ENCODE measurements around the gene C2CD4D. TPM values are rescaled to one million over a fixed set of nuclear protein-coding genes. Genes with fewer than 3 reads are reported as not detected.

The C2CD4D gene
- total RNA-seq, 1 donor from 2014 or later = not detected

- Histone ChIP-seq H3K4me3 (no peak overlapping the region), H3K27me3 (peaks cover 15% of the 10 kb centered on the region), H3K36me3 (no peaks in the 10 kb centered on the region), H3K4me1 (peaks cover 8 to 10% of the 10 kb centered on the region in 2 donors), H3K27ac (no peak overlapping the region), H3K9me3 (no peaks in the 10 kb centered on the region)
- intact Hi-C loops (cut with DNase I) = no loop called here
- no peak for TF ChIP-seq CTCF (IDR thresholded peaks at IDR 0.05)
- no peak for DNase-seq (ENCODE audit: low spot score in 2 of 2)
Observed at GRCh38 chr1:151835596-151835995, 4.0 kb downstream of the C2CD4D start.

- Histone ChIP-seq H3K9me3 (no peaks in the 10 kb centered on the region), H3K36me3 (no peaks in the 10 kb centered on the region), H3K4me1 (peaks cover 4 to 10% of the 10 kb centered on the region in 2 donors), H3K27ac (no peak overlapping the region), H3K27me3 (peaks cover 11% of the 10 kb centered on the region), H3K4me3 (no peak overlapping the region)
- intact Hi-C loops (cut with DNase I) = no loop called here
- DNase-seq (ENCODE audit: low spot score in 2 of 2) = no peak
- no peak for TF ChIP-seq CTCF (IDR thresholded peaks at IDR 0.05)
Observed at GRCh38 chr1:151834239-151834638, 5.4 kb downstream of the C2CD4D start.

GRCh38 chr1:151833172-151833900, 6.3 kb downstream of the C2CD4D start:
- intact Hi-C loops (cut with DNase I) = no loop called here
- Histone ChIP-seq H3K27me3 (peaks cover 2% of the 10 kb centered on the region), H3K4me3 (no peak overlapping the region)

GRCh38 chr1:151832318-151832980, 7.2 kb downstream of the C2CD4D start:
- no peak for DNase-seq (ENCODE audit: low spot score in 2 of 2)
- Histone ChIP-seq H3K4me1 (no peaks in the 10 kb centered on the region), H3K27me3 (no peaks in the 10 kb centered on the region), H3K4me3 (no peak overlapping the region), H3K27ac (no peak overlapping the region), H3K36me3 (no peaks in the 10 kb centered on the region), H3K9me3 (no peaks in the 10 kb centered on the region)
- no peak for TF ChIP-seq CTCF (IDR thresholded peaks at IDR 0.05)
- intact Hi-C loops (cut with DNase I) = no loop called here

More at GRCh38 chr1:151833172-151833900, 6.3 kb downstream of the C2CD4D start:
- Histone ChIP-seq H3K9me3 (no peaks in the 10 kb centered on the region), H3K27ac (no peak overlapping the region), H3K4me1 (peaks cover 0 to 4% of the 10 kb centered on the region in 2 donors), H3K36me3 (no peaks in the 10 kb centered on the region)
- no peak for TF ChIP-seq CTCF (IDR thresholded peaks at IDR 0.05)
- no peak for DNase-seq (ENCODE audit: low spot score in 2 of 2)

- Histone ChIP-seq H3K9me3 (no peaks in the 10 kb centered on the region), H3K4me1 (no peaks in the 10 kb centered on the region), H3K36me3 (no peaks in the 10 kb centered on the region), H3K27me3 (no peaks in the 10 kb centered on the region), H3K27ac (no peak within 1 kb of the TSS), H3K4me3 (no peak within 1 kb of the TSS)
- TF ChIP-seq CTCF (IDR thresholded peaks at IDR 0.05) = no peak
- intact Hi-C loops (cut with DNase I) = no loop called here
- no peak for DNase-seq (ENCODE audit: low spot score in 2 of 2)
Observed at GRCh38 chr1:151831605-151832004, 8.0 kb downstream of the C2CD4D start, which contains the start of gene RORC. TSS of gene RORC (minus strand) at chr1:151831802. CDS start at chr1:151831764, 38 bp downstream.
